Upper lobe of left lung (tissue), 4 donors: ENCODE results near the gene CHMP4A.

Experiments
- CTCF ChIP-seq, 6 experiments: fragments of 450-650 bp in 4 of 6; fragments of 200-600 bp in 2 of 6; sonication (generic) in 2 of 6; IDR thresholded peaks; one replicate each; pipeline ENCODE4 v1.5.1; 2016 to 2019; ENCODE audit warnings: antibody characterized with exemption in 6 of 6
- POLR2A ChIP-seq, 4 donors: fragments of 450-650 bp; IDR thresholded peaks; one replicate each; pipeline ENCODE4 v1.5.1; 2016 to 2017; ENCODE audit warnings: antibody characterized with exemption in 4 of 4, mild to moderate bottlenecking in 2 of 4
- POLR2AphosphoS5 ChIP-seq, 2 donors: sonication (generic); formaldehyde crosslinking; IDR thresholded peaks; one replicate each; pipeline ENCODE4 v1.5.1; 2017; ENCODE audit warnings: antibody characterized with exemption in 2 of 2

GRCh38 chr14:24190416-24190815 lies 22.9 kb downstream of the CHMP4A start:
- TF ChIP-seq CTCF (IDR thresholded peaks at IDR 0.05) (no peak), POLR2A (IDR thresholded peaks at IDR 0.05) (no peak), POLR2AphosphoS5 (IDR thresholded peaks at IDR 0.05) (no peak)
